Heart left ventricle (tissue), 13 donors: Measurements from ENCODE around the gene CD72.
"Not testable (repeated sequence)": the region's sequence is repeated elsewhere in the genome, so short reads cannot be mapped to it uniquely, and the experiment has no call there.

Experiments used
- POLR2A ChIP-seq, 2 donors: fragments of 450-650 bp; IDR thresholded peaks; one replicate each; pipeline ENCODE4 v1.6.1; 2017; ENCODE audit warnings: antibody characterized with exemption in 2 of 2, mild to moderate bottlenecking in 2 of 2, moderate library complexity in 2 of 2
- TF ChIP-seq, protein P1 (sequence below), 12 donors: fragments of 200-600 bp; sonication (generic) in 4 of 12; IDR thresholded peaks; one replicate each; pipeline versions ENCODE4 v1.5.0 to v1.8.0; 2018 to 2022; ENCODE audit warnings: antibody characterized with exemption in 12 of 12, mild to moderate bottlenecking in 5 of 12
- donor health status: ischemic (EF 13 %, LVEDD 7.1; RV severe dilation, severe dysfunction).
- donor health status: DM: no; HTN: yes; CAD: no.
- donor health status: DM: no; HTN: no; CAD: no.
- donor health status: ischemic (EF 25% LVEDD 6.9; RV normal size, moderate dysfunction).
- donor health status: ischemic (EF 25% LVEDD 5.7; RV mildly dilated, moderate dysfunction).
- donor health status: ischemic (EF 35%, LVEDD 5.7; RV mildly dilated, moderate dysfunction).
- donor health status: nonischemic (EF 11% LVEDD 7.7; RV severe dilation, severe dysfunction).
- donor health status: DM: yes; HTN: yes; CAD: no.
- donor health status: PGD.
- donor health status: ischemic (EF 29% LVEDD 5.4; RV normal size, mild dysfunction).
- donor health status: nonischemic (EF 23%, LVEDD 6.1; RV moderate dilation, normal function).

- TF ChIP-seq, protein P1, sequence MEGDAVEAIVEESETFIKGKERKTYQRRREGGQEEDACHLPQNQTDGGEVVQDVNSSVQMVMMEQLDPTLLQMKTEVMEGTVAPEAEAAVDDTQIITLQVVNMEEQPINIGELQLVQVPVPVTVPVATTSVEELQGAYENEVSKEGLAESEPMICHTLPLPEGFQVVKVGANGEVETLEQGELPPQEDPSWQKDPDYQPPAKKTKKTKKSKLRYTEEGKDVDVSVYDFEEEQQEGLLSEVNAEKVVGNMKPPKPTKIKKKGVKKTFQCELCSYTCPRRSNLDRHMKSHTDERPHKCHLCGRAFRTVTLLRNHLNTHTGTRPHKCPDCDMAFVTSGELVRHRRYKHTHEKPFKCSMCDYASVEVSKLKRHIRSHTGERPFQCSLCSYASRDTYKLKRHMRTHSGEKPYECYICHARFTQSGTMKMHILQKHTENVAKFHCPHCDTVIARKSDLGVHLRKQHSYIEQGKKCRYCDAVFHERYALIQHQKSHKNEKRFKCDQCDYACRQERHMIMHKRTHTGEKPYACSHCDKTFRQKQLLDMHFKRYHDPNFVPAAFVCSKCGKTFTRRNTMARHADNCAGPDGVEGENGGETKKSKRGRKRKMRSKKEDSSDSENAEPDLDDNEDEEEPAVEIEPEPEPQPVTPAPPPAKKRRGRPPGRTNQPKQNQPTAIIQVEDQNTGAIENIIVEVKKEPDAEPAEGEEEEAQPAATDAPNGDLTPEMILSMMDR (IDR thresholded peaks at IDR 0.05): not testable (repeated sequence)
- not testable (repeated sequence) for TF ChIP-seq POLR2A (IDR thresholded peaks at IDR 0.05)
Measured at GRCh38 chr9:35596907-35597306, 21.3 kb downstream of the CD72 start.
